ENCODE results near the gene UBE2E2.

Gene UBE2E2

GRCh38 chr3:23485922-23486321 is 282.8 kb downstream of the UBE2E2 start:
- no peak for DNase-seq

- no peak for DNase-seq
Measured at GRCh38 chr3:23487015-23487414, 283.9 kb downstream of the UBE2E2 start.

- DNase-seq: no peak
Measured at GRCh38 chr3:23488618-23489017, 285.5 kb downstream of the UBE2E2 start.

- DNase-seq: no peak
Measured at GRCh38 chr3:23489300-23490158, 286.4 kb downstream of the UBE2E2 start.

GRCh38 chr3:23490459-23490858 is 287.3 kb downstream of the UBE2E2 start:
- DNase-seq: no peak

- no peak for DNase-seq
Measured at GRCh38 chr3:23492057-23492456, 288.9 kb downstream of the UBE2E2 start.

- DNase-seq: no peak
Measured at GRCh38 chr3:23493889-23494288, 290.8 kb downstream of the UBE2E2 start.

GRCh38 chr3:23494967-23495366 is 291.8 kb downstream of the UBE2E2 start:
- no peak for DNase-seq

- DNase-seq: no peak
Measured at GRCh38 chr3:23495507-23495906, 292.4 kb downstream of the UBE2E2 start.

GRCh38 chr3:23496165-23496564 is 293.0 kb downstream of the UBE2E2 start:
- DNase-seq: no peak

- no peak for DNase-seq
Measured at GRCh38 chr3:23497156-23497555, 294.0 kb downstream of the UBE2E2 start.

- DNase-seq: no peak
Measured at GRCh38 chr3:23501201-23501802, 298.2 kb downstream of the UBE2E2 start.

GRCh38 chr3:23508464-23508863 is 305.3 kb downstream of the UBE2E2 start:
- DNase-seq: no peak

- DNase-seq: no peak
Measured at GRCh38 chr3:23518441-23518840, 315.3 kb downstream of the UBE2E2 start.

GRCh38 chr3:23519314-23520208 is 316.4 kb downstream of the UBE2E2 start:
- DNase-seq: no peak

GRCh38 chr3:23527326-23527725 is 324.2 kb downstream of the UBE2E2 start:
- no peak for DNase-seq

GRCh38 chr3:23533596-23533995 is 330.5 kb downstream of the UBE2E2 start:
- no peak for DNase-seq

- DNase-seq: no peak
Measured at GRCh38 chr3:23533996-23534395, 330.9 kb downstream of the UBE2E2 start.

- DNase-seq: no peak
Measured at GRCh38 chr3:23537101-23537551, 334.0 kb downstream of the UBE2E2 start.

GRCh38 chr3:23539185-23539584 is 336.1 kb downstream of the UBE2E2 start:
- DNase-seq: no peak

GRCh38 chr3:23540600-23540999 is 337.5 kb downstream of the UBE2E2 start:
- no peak for DNase-seq

GRCh38 chr3:23542079-23542478 is 339.0 kb downstream of the UBE2E2 start:
- DNase-seq: no peak

- no peak for DNase-seq
Measured at GRCh38 chr3:23546181-23546580, 343.1 kb downstream of the UBE2E2 start.

All from activated CD4-positive, alpha-beta T cell treated with anti-CD3 and anti-CD28 coated beads, Interleukin-10, Interleukin-2, amounts not matched to agents 100 ng/mL and 50 ng/mL, durations not matched to agents 16 hours and 8 hours (primary cell).